ENCODE results near the gene BRINP3.

GRCh38 chr1:190312763-190313162 is 164.9 kb downstream of the BRINP3 start:
- TF ChIP-seq POLR2A (IDR thresholded peaks at IDR 0.05; ENCODE audit: low read length) (no peak), GATA1 (IDR thresholded peaks at IDR 0.05; ENCODE audit: low read depth, low read length) (no peak)

Data from erythroblast (primary cell).